ENCODE results near the gene SHB.

DNA sequence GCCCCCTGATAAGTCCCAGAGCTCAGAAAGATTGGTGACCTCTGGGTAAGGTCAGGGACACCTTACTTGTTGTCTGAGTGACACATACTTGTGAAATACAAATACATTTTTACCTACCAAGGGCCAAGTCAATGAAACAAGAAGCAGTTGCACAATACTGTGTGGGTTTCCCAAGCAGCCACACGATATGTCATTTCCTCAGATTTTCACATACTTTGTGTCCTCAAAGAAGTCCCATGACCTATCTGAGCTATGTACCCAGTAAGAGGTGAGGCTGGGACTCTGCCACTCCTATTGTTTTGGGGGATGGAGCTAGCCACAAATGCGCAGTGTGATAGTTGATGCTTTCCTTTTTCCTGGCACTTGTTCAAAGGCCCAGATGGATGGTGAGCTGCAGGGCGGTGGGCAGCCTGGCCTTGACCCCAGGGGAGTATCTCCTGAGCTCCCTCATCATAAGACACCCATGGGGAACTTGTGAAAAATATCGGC lies 160.3 kb downstream of the SHB start:
- TF ChIP-seq CTCF (IDR thresholded peaks at IDR 0.05) (no peak), EZH2 (IDR thresholded peaks at IDR 0.05) (no peak), EZH2phosphoT487 (IDR thresholded peaks at IDR 0.05) (no peak)
